ENCODE measurements around the gene EMP1. TPM values are rescaled to one million over a fixed set of nuclear protein-coding genes. Genes with fewer than 3 reads are reported as not detected.

The EMP1 gene
- polyA plus RNA-seq, 4 donors = 11.6 to 65.9 (median 22.9) TPM

DNA sequence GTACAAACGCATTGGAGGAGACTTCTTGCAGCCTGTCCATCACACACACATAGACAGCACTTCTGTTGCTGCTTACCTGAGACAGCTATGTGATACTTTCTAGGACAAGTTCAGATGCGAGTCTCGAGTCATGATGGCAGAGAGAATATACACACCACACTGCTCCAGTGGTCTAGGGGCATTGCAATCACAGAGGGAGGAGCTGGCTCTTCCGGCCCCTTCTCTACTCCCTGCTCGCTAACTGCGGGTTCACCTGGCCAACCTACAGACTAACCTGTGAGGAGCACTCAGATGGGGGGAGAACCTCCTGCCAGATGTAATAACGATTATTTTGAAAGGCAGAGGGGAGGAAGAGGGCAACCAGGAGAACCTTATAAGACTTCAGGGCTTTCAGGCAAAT is 30.7 kb downstream of the EMP1 start:
- Histone ChIP-seq H3K27me3 (ENCODE audit: control insufficient read depth in 3 of 3, insufficient read depth in 3 of 3, low read length in 3 of 3) (peaks cover 0 to 8% (median 0%) of the 10 kb centered on the region in 3 donors), H3K36me3 (ENCODE audit: control insufficient read depth in 3 of 3, insufficient read depth in 2 of 3, low read depth in 1 of 3, low read length in 3 of 3) (no peaks in the 10 kb centered on the region)
- WGBS, 3 donors = 73 to 78% (median 76%) methylated on average over 7 of the region's 7 CpGs

DNA sequence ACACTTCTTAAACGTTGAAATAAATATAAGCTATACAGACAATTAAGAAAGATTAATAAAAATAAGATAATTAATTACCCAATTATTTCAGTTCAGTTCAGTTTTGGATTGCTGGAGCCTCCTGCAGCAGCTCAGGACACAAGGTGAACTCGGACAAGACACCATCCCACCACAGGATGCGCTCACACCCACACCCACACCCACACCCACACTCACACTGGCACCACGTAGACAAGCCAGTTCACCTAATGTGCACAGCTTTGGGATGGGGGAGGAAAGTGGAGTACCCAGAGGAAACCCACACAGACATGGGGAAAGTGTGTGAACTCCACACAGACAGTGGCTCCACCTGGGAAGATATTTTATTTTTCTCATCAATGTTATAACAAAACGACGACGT is 32.1 kb downstream of the EMP1 start:
- DNase-seq (no peak), FAIRE-seq (no peak)
- 76 to 83% (median 79%) methylated on average over 7 of the region's 7 CpGs for WGBS, 3 donors
- no peak overlapping the region for H3K4me3 ChIP-seq (ENCODE audit: low read depth in 1 of 3, low read length in 3 of 3)
- no peaks in the 10 kb centered on the region for H3K36me3 ChIP-seq (ENCODE audit: control insufficient read depth in 3 of 3, insufficient read depth in 2 of 3, low read depth in 1 of 3, low read length in 3 of 3)
- H3K9me3 ChIP-seq (ENCODE audit: control insufficient read depth in 2 of 2, insufficient read depth in 1 of 2, low read depth in 1 of 2, low read length in 1 of 2) = peaks cover 0 to 9% of the 10 kb centered on the region in 2 donors
- peaks cover 0 to 8% (median 0%) of the 10 kb centered on the region in 3 donors for H3K27me3 ChIP-seq (ENCODE audit: control insufficient read depth in 3 of 3, insufficient read depth in 3 of 3, low read length in 3 of 3)
- no peak overlapping the region for H3K27ac ChIP-seq (ENCODE audit: low read depth in 1 of 3, low read length in 2 of 3)
- H3K4me1 ChIP-seq (ENCODE audit: control insufficient read depth in 3 of 3, insufficient read depth in 2 of 3, low read depth in 1 of 3, low read length in 2 of 3) = no peaks in the 10 kb centered on the region

More for the DNA sequence above, 30.7 kb downstream of the EMP1 start:
- peaks cover 0 to 2% (median 0%) of the 10 kb centered on the region in 3 donors for H3K4me1 ChIP-seq (ENCODE audit: control insufficient read depth in 3 of 3, insufficient read depth in 2 of 3, low read depth in 1 of 3, low read length in 2 of 3)
- H3K9me3 ChIP-seq (ENCODE audit: control insufficient read depth in 2 of 2, insufficient read depth in 1 of 2, low read depth in 1 of 2, low read length in 1 of 2) = peaks cover 0 to 7% of the 10 kb centered on the region in 2 donors
- H3K27ac ChIP-seq (ENCODE audit: low read depth in 1 of 3, low read length in 2 of 3) = no peak overlapping the region
- DNase-seq (no peak), FAIRE-seq (no peak)
- no peak overlapping the region for H3K4me3 ChIP-seq (ENCODE audit: low read depth in 1 of 3, low read length in 3 of 3)

DNA sequence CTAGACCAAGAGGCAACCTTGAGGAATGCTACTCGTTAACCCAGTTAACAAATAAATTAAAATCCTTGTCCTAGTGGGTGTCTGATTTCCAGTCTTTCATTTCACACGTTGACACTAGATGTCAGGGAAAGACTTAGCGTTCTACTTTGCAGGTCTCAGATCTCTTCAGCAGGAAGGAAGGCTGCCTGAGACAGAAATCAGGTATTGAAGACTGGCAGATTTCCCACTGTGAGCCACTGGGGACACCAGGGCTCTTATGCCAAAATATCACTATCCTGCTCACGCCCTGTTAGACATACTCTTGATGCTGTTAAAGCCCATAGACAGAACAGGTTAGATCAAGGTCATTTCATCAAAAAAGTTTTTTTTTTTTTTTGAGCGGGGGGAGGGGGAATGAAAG is 33.0 kb downstream of the EMP1 start:
- Histone ChIP-seq H3K4me1 (ENCODE audit: control insufficient read depth in 3 of 3, insufficient read depth in 2 of 3, low read depth in 1 of 3, low read length in 2 of 3) (no peaks in the 10 kb centered on the region), H3K4me3 (ENCODE audit: low read depth in 1 of 3, low read length in 3 of 3) (no peak overlapping the region), H3K27ac (ENCODE audit: low read depth in 1 of 3, low read length in 2 of 3) (no peak overlapping the region), H3K27me3 (ENCODE audit: control insufficient read depth in 3 of 3, insufficient read depth in 3 of 3, low read length in 3 of 3) (peaks cover 0 to 8% (median 0%) of the 10 kb centered on the region in 3 donors), H3K36me3 (ENCODE audit: control insufficient read depth in 3 of 3, insufficient read depth in 2 of 3, low read depth in 1 of 3, low read length in 3 of 3) (no peaks in the 10 kb centered on the region), H3K9me3 (ENCODE audit: control insufficient read depth in 2 of 2, insufficient read depth in 1 of 2, low read depth in 1 of 2, low read length in 1 of 2) (peaks cover 0 to 9% of the 10 kb centered on the region in 2 donors)
- WGBS, 3 donors = 63 to 74% (median 70%) methylated on average over 5 of the region's 5 CpGs
- FAIRE-seq = no peak
- no peak for DNase-seq

DNA sequence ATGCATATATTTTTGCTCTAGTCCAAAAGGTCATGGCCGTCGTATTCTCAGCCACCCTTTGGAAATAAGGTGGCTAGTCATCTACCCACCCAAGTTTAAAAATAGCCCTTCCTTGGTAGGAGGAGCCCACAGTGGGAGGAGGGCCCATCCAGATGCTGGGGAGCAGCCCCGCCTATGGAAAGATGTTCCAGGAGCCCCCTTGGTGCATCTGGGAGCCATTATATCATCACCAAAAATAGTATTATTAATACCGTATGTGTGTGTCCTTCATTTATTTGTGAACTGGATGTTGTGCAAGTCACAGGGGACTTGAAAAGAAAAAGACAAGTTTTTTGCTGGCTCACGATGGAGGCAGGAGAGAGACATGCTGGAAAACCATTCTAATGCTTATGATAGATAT is 34.0 kb downstream of the EMP1 start:
- no peak overlapping the region for H3K4me3 ChIP-seq (ENCODE audit: low read depth in 1 of 3, low read length in 3 of 3)
- DNase-seq = no peak
- no peaks in the 10 kb centered on the region for H3K4me1 ChIP-seq (ENCODE audit: control insufficient read depth in 3 of 3, insufficient read depth in 2 of 3, low read depth in 1 of 3, low read length in 2 of 3)
- FAIRE-seq = no peak
- H3K27me3 ChIP-seq (ENCODE audit: control insufficient read depth in 3 of 3, insufficient read depth in 3 of 3, low read length in 3 of 3) = peaks cover 0 to 8% (median 0%) of the 10 kb centered on the region in 3 donors
- no peaks in the 10 kb centered on the region for H3K36me3 ChIP-seq (ENCODE audit: control insufficient read depth in 3 of 3, insufficient read depth in 2 of 3, low read depth in 1 of 3, low read length in 3 of 3)
- WGBS, 3 donors = 79 to 81% (median 80%) methylated on average over 5 of the region's 5 CpGs
- peaks cover 0 to 9% of the 10 kb centered on the region in 2 donors for H3K9me3 ChIP-seq (ENCODE audit: control insufficient read depth in 2 of 2, insufficient read depth in 1 of 2, low read depth in 1 of 2, low read length in 1 of 2)
- H3K27ac ChIP-seq (ENCODE audit: low read depth in 1 of 3, low read length in 2 of 3) = no peak overlapping the region

DNA sequence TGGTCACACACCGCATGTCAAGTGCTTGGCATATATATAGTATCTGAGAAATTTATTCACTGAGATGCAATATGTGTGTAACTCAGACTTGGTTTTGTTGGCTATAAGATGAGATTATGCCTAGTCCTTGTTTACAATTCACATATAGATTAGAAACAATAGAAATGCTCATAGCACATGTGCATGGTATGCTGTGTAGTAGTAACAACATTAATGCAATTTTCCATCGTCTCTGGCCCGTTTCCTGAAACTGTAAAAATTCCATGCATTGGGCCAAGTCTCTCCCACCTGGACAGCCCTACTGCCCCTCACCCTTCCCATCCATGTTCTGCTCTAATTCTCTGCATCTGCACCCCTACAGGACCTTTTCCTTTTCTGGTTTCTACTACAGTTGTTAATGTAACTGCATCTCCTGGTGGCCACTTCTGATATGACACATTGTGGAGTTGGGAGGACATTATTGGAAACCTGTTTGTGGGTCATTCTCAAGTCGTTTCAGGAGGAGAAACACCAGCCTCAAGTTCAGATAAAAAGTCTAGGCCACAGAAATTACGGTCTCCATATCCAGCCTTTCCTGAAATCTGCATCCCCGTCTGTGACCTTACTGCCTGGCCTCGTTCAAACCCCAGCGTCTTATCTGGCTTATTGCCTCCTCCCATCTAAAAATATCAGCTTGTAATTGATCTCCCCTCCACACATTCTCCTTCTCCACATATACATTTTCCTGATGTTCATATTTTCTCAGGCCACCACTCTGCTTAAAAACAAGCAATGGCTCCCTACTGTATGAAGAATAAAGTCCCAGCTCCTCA is 37.5 kb downstream of the EMP1 start:
- DNase-seq (peak; percentile 69 to 81), FAIRE-seq (no peak)
- Histone ChIP-seq H3K9me3 (ENCODE audit: control insufficient read depth in 2 of 2, insufficient read depth in 1 of 2, low read depth in 1 of 2, low read length in 1 of 2) (peaks cover 0 to 9% of the 10 kb centered on the region in 2 donors), H3K4me1 (ENCODE audit: control insufficient read depth in 3 of 3, insufficient read depth in 2 of 3, low read depth in 1 of 3, low read length in 2 of 3) (no peaks in the 10 kb centered on the region), H3K27ac (ENCODE audit: low read depth in 1 of 3, low read length in 2 of 3) (no peak overlapping the region), H3K4me3 (ENCODE audit: low read depth in 1 of 3, low read length in 3 of 3) (no peak overlapping the region), H3K36me3 (ENCODE audit: control insufficient read depth in 3 of 3, insufficient read depth in 2 of 3, low read depth in 1 of 3, low read length in 3 of 3) (no peaks in the 10 kb centered on the region), H3K27me3 (ENCODE audit: control insufficient read depth in 3 of 3, insufficient read depth in 3 of 3, low read length in 3 of 3) (peaks cover 0 to 2% (median 0%) of the 10 kb centered on the region in 3 donors)
- WGBS, 3 donors = 47 to 69% (median 60%) methylated on average over 8 of the region's 8 CpGs

DNA sequence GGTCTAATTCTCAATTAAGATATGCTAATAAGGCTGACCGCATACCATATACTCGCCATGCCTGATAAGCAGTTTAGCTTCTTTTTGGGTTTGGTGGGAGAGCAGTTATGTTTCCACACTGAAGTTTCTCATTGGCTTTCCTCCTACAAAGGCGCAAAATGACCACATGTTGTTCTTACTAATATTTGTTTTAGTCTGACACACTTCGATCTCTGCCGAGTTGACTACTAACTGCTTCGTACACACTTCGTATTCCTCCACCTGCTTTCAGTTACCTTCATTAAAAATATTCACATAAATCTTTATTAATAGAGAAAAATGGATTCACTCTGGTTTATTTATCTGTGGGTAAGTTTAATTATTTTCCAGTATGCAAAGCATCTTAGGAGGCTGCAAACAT is 41.7 kb downstream of the EMP1 start:
- 76 to 83% (median 77%) methylated on average over 7 of the region's 7 CpGs for WGBS, 3 donors
- Histone ChIP-seq H3K27ac (ENCODE audit: low read depth in 1 of 3, low read length in 2 of 3) (no peak overlapping the region), H3K36me3 (ENCODE audit: control insufficient read depth in 3 of 3, insufficient read depth in 2 of 3, low read depth in 1 of 3, low read length in 3 of 3) (no peaks in the 10 kb centered on the region), H3K4me3 (ENCODE audit: low read depth in 1 of 3, low read length in 3 of 3) (no peak overlapping the region), H3K4me1 (ENCODE audit: control insufficient read depth in 3 of 3, insufficient read depth in 2 of 3, low read depth in 1 of 3, low read length in 2 of 3) (peaks cover 0 to 4% (median 0%) of the 10 kb centered on the region in 3 donors), H3K9me3 (ENCODE audit: control insufficient read depth in 2 of 2, insufficient read depth in 1 of 2, low read depth in 1 of 2, low read length in 1 of 2) (peaks cover 0 to 3% of the 10 kb centered on the region in 2 donors), H3K27me3 (ENCODE audit: control insufficient read depth in 3 of 3, insufficient read depth in 3 of 3, low read length in 3 of 3) (peaks cover 0 to 2% (median 0%) of the 10 kb centered on the region in 3 donors)
- FAIRE-seq = no peak
- no peak for DNase-seq

DNA sequence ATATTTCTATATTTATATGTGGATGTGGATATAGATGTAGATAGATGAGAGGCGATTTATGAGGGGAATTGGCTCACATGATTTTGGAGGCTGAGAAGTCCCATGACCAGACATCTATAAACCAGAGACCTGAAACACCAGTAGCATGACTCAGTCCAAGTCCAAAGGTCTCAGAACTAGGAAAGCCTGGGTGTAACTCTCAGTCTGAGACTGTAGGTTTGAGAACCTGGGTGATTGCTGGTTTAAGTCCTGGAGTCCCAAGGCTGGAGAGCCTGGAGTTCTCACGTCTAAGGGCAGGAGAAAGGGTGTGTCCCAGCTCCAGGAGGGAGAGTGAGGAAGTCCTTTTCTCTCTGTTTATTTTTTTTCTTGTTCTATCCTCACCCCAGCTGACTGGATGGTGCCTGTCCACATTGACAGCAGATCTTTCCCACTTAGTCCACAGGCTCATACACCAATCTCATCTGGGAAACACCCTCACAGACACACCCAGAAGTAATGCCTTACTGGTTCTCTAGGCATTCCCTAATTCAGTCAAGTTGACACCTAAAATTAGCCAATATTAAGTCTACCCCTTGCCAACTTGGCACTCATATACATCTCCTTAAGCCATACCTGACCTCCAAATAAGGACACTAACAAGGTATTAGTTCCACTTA is 45.4 kb downstream of the EMP1 start:
- WGBS, 3 donors = 24 to 55% (median 41%) methylated on average over 2 of the region's 2 CpGs
- H3K27me3 ChIP-seq (ENCODE audit: control insufficient read depth in 3 of 3, insufficient read depth in 3 of 3, low read length in 3 of 3) = peaks cover 0 to 2% (median 2%) of the 10 kb centered on the region in 3 donors
- H3K36me3 ChIP-seq (ENCODE audit: control insufficient read depth in 3 of 3, insufficient read depth in 2 of 3, low read depth in 1 of 3, low read length in 3 of 3) = no peaks in the 10 kb centered on the region
- peak overlapping the region; percentile 63 to 78 (median 71) for H3K27ac ChIP-seq (ENCODE audit: low read depth in 1 of 3, low read length in 2 of 3)
- DNase-seq (peak; percentile 89 to 99), FAIRE-seq (peak; percentile 19)
- no peak overlapping the region for H3K4me3 ChIP-seq (ENCODE audit: low read depth in 1 of 3, low read length in 3 of 3)
- peaks cover 0 to 3% of the 10 kb centered on the region in 2 donors for H3K9me3 ChIP-seq (ENCODE audit: control insufficient read depth in 2 of 2, insufficient read depth in 1 of 2, low read depth in 1 of 2, low read length in 1 of 2)
- peaks cover 0 to 4% (median 0%) of the 10 kb centered on the region in 3 donors for H3K4me1 ChIP-seq (ENCODE audit: control insufficient read depth in 3 of 3, insufficient read depth in 2 of 3, low read depth in 1 of 3, low read length in 2 of 3)

DNA sequence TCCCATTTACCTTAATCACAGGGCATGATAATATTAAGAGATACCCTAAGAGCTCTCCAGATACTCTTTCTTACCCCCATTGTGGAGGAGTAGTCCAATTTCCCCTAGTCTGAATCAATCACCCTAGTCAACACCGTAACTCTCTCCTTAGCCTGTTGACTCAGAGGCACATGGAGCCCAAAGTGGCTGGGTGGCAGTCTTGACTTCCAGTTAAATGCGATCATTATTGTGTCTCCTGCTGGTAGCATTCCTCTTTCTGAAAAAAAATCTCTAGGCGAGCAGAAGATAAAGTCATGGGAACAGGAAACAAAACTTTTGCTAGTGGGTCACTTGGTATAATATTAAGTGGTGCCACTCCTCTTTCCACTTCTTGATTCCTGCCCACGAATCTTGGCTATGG is 46.4 kb downstream of the EMP1 start:
- Histone ChIP-seq H3K27me3 (ENCODE audit: control insufficient read depth in 3 of 3, insufficient read depth in 3 of 3, low read length in 3 of 3) (peaks cover 0 to 2% (median 2%) of the 10 kb centered on the region in 3 donors), H3K9me3 (ENCODE audit: control insufficient read depth in 2 of 2, insufficient read depth in 1 of 2, low read depth in 1 of 2, low read length in 1 of 2) (peaks cover 0 to 3% of the 10 kb centered on the region in 2 donors), H3K36me3 (ENCODE audit: control insufficient read depth in 3 of 3, insufficient read depth in 2 of 3, low read depth in 1 of 3, low read length in 3 of 3) (no peaks in the 10 kb centered on the region), H3K4me1 (ENCODE audit: control insufficient read depth in 3 of 3, insufficient read depth in 2 of 3, low read depth in 1 of 3, low read length in 2 of 3) (peaks cover 0 to 4% (median 0%) of the 10 kb centered on the region in 3 donors), H3K4me3 (ENCODE audit: low read depth in 1 of 3, low read length in 3 of 3) (no peak overlapping the region), H3K27ac (ENCODE audit: low read depth in 1 of 3, low read length in 2 of 3) (peak overlapping the region in 1 of 3 donors; percentile 78)
- no peak for FAIRE-seq
- 72 to 79% (median 77%) methylated on average over 4 of the region's 4 CpGs for WGBS, 3 donors
- DNase-seq = no peak
